ENCODE results near the gene AAGAB.
"Not testable (repeated sequence)": the region's sequence is repeated elsewhere in the genome, so short reads cannot be mapped to it uniquely, and the experiment has no call there.

Gene AAGAB

GRCh38 chr15:67253549-67254237 lies 768 bp downstream of the AAGAB start:
- DNase-seq (ENCODE audit: low read depth, low spot score): no peak

DNA sequence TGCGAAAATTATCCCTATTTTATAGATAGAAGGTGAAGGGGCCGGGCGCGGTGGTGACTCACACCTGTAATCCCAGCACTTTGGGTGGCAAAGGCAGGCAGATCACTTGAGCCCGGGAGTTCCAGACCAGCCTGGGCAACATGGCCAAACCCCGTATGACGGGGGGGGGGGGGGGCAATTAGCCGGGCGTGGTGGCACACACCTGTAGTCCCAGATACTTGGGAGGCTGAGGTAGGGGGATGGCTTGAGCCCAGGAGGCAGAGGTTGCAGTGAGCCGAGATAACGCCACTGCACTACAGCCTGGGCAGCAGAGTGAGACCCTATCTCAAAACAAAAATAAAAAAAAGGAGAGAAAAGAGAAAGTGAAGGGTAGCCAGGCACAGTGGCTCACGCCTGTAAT lies 1.4 kb downstream of the AAGAB start:
- no peak for DNase-seq (ENCODE audit: low read depth, low spot score)

- DNase-seq (ENCODE audit: low read depth, low spot score): no peak
Measured at GRCh38 chr15:67251318-67251717, 3.1 kb downstream of the AAGAB start.

DNA sequence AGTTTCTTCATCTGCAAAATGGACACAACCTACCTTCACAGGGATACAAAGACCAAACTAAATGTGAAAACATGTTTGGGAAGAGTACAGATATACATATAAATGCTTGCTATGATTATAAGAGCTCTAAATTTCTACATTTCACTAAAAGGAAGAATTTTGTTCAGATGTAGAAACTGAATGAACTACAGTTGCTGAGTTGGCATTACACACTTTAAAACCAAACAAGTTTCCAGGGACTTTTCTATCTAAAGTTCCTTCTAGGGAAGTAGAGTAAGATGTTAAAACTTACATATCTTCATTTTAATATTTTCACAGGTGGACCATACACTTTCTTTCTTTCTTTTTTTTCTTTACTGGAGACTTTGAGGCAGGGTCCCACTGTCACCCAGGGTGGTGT lies 4.6 kb downstream of the AAGAB start:
- no peak for DNase-seq (ENCODE audit: low read depth, low spot score)

DNA sequence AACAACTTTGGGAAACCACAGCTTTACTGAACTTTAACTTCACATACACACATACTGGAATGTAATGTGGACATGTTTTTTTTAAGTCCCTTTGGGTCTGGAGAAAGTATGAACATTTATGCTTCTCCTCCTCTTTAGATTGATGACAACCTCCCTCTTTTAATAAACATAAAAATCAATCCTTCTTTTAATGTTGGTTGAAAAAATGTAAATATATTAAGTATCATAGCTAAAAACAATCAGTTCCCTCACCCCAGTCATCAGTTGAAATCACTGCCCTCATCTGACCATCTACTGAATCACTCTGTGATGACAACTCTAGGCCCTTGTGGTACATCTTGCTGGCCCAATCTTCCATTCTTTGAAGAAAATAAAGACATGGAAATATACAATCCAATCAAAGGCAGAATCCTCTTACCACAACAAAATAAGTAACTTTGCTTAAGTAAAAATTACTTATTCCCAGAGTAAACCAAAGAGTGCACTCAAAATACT lies 6.4 kb downstream of the AAGAB start:
- no peak for DNase-seq (ENCODE audit: low read depth, low spot score)

DNA sequence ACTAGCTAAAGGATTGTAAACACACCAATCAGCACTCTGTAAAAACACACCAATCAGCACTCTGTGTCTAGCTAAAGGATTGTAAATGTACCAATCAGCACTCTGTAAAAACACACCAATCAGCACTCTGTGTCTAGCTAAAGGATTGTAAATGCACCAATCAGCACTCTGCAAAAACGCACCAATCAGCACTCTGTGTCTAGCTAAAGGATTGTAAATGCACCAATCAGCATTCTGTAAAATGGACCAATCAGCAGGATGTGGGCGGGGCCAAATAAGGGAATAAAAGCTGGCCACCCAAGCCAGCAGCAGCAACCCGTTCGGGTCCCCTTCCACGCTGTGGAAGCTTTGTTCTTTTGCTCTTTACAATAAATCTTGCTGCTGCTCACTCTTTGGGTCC lies 7.9 kb downstream of the AAGAB start:
- DNase-seq (ENCODE audit: low read depth, low spot score): not testable (repeated sequence)

DNA sequence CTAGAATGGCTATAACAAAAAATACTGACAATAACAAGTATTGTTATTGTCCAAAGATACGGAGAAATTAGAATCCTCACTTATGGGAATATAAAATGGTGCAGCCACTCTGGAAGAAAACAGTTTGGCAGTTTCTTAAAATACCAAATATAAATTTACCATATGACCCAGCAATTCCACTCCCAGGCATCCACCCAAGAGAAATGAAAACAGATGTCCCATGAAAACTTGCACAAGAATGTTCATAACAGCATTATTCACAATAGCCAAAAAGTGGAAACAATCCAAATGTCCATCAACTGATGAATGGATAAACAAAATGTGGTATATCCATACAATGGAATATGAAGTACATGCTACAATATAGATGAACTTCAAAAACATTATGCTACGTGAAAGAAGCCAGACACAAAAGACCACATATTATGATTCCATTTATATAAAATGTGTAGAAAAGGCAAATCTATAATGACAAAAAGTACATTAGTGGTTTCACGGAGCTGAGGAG lies 9.4 kb downstream of the AAGAB start:
- DNase-seq (ENCODE audit: low read depth, low spot score): no peak

- no peak for DNase-seq (ENCODE audit: low read depth, low spot score)
Measured at GRCh38 chr15:67242708-67243111, 11.8 kb downstream of the AAGAB start.

- DNase-seq (ENCODE audit: low read depth, low spot score): no peak
Measured at GRCh38 chr15:67241132-67241855, 13.2 kb downstream of the AAGAB start.

DNA sequence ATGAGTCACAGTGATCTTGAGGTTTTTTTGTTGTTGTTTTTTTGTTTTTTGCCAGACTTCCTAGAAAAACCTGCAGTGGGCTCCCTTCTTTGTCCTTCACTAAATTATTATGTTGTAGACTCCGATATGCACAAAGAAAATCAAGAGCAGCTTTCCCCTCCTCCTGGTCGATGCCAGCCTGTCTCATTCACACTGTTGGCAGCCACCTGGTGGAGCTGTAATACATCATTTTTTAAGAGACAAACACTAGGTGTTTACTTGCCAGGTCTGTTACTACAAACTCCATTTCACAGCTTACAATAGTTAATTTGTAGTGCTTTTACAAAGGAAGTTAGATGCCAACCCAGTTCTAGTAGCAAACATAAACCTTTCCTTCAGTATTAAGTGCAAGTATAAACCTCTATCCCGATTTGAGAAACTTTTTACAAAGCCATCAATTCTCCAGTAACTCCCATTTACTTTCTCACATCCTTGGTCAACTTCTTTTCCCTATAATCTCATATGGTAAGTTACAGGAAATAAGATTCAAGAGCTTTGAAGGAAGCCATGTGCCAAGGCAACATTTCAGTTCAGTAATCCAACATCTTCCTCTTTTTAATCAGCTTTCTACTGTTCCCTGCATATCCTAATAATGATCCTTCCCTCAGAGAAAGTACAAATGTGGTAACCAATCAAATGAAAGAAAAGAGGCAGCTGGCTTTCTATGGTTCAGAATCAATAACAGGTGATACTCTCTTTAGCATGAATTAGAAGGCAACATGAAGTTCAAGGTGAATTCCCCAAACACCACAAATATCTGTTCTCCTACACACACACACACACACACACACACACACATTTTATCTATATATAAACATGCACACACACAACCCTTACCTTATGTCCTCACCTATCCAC lies 14.0 kb downstream of the AAGAB start:
- DNase-seq (ENCODE audit: low read depth, low spot score): no peak

DNA sequence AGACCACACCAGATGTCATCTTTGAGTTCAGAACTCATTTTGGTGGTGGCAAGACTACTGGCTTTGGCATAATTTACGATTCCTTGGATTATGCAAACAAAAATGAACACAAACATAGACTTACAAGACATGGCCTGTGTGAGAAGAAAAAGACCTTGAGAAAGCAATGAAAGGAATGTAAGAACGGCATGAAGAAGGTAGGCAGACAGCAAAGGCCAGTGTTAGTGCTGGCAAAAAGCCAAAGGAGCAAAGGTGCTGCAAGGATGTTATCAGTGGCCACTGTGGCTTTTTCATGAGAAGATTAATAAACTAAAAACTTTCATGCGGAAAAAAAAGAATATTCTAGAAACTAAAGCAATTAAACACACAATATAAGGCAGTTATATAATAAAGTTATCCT lies 21.9 kb downstream of the AAGAB start:
- no peak for DNase-seq (ENCODE audit: low read depth, low spot score)

GRCh38 chr15:67230504-67230903 lies 24.0 kb downstream of the AAGAB start:
- DNase-seq (ENCODE audit: low read depth, low spot score): no peak

DNA sequence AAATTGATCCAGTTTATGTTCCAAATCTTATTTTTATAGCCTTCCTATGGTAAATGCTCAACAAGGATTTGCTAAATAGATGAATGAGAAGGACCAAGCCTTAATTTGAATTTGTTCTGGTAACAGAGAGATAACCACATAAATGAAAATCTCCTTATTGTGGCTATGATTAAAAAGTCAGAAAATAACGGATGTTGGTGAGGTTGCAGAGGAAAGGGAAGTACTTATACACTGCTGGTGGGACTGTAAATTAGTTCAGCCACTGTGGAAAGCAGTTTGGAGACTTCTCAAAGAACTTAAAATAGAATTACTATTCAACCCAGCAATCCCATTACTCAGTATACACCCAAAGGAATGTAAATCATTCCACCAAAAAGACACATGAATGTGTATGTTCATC lies 26.2 kb downstream of the AAGAB start:
- no peak for DNase-seq (ENCODE audit: low read depth, low spot score)

DNA sequence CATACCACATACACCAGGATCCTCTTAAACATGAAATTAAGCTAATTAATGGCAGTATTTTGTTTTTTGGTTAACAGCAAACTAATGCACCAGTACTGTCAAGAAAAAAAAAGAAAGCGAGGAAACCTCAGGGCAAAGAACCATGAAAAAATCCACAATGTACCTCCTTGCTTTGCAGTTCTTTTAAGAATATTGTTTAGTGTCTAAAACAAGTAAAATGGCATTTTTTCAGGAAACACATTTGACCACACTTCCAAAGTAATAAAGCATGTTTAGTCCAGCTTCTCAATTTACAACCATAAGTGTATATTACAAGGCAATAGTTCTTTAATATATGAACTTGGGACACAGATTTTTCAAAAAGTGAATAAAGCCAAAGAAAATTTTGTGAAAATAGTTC lies 26.6 kb downstream of the AAGAB start:
- no peak for DNase-seq (ENCODE audit: low read depth, low spot score)

- DNase-seq (ENCODE audit: low read depth, low spot score): no peak
Measured at GRCh38 chr15:67227431-67227830, 27.0 kb downstream of the AAGAB start.

DNA sequence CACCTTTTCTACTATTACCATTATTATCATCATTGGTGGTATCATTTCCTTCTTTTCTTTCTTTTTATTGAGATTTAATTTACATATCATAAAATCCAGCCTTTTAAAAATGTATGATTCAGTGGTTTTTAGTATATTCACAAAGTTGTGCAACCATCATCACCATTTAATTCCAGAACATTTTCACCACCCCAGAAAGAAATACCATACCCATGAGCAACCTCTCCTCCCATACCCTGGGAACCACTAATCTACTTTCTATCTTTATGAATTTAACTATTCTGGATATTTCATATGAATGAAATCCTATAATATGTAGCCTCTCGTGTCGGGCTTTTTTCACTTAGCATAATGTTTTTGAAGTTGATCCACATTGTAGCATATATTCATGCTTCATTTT lies 29.1 kb downstream of the AAGAB start:
- no peak for DNase-seq (ENCODE audit: low read depth, low spot score)

DNA sequence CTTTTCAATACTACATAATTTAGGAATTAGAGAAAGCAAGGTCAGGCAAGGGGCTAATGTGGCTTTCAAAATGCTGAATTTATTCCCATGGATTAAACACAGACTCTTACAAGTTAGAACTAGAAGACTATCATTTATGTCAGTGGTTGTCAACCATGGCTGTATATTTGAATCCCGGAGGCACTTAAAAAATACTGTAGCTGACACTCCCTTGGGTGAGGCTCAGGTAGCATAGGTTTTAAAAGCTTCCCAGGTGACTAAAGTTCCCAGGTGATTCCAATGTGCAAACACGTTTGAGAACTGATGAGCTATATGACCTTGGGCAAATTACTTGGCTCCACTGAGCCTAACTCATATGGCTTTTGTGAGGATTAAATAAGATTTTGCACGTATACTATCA lies 29.6 kb downstream of the AAGAB start:
- DNase-seq (ENCODE audit: low read depth, low spot score): no peak

GRCh38 chr15:67219288-67219687 lies 35.2 kb downstream of the AAGAB start:
- DNase-seq (ENCODE audit: low read depth, low spot score): no peak

DNA sequence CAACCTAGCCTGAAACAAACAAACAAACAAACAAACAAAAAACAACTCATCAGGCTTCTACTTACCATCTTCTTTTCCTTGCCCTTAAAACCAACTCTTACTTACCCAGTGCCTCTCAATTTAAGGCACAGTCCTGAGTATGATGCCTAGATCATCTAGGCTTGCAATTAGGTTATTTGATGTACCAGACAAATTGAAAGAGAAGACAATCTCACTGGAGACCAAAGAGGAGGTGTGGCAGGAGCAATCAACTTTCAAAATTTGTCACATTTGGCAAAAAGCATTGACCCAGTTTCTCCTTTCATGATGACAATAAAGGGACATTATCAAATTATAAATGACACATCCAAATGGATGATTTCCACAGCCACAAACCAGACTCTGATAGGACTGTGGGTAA lies 36.0 kb downstream of the AAGAB start:
- DNase-seq (ENCODE audit: low read depth, low spot score): no peak

DNA sequence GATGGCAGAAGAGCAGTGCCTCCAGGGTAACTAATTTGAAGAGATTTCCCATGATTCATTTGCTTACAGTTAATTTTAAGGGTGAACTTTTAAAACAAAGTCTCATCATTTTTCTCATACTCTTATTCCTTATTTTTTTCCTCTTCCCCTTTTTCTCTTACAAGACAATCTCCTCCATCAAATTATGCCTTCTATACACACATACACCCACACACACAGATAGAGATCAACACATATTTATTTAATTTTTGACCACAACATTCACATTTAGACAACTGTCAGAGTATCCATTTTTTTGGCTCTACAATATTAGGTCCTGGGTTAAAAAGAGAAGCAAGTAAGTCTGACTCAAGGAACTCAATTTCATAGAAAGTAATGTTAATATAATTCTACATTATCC lies 37.6 kb downstream of the AAGAB start:
- DNase-seq (ENCODE audit: low read depth, low spot score): no peak

GRCh38 chr15:67215102-67215501 lies 39.4 kb downstream of the AAGAB start:
- no peak for DNase-seq (ENCODE audit: low read depth, low spot score)

All from smooth muscle cell of the brain vasculature (primary cell).